NCI-H2196 (cell line): Measurements from ENCODE around the gene DALRD3.

ENCODE experiments used
- DNase-seq: peaks from one replicate; lab custom pipeline; 2025; ENCODE audit not compliant: unreplicated experiment; lab: John Stamatoyannopoulos, UW

DALRD3 gene

GRCh38 chr3:48982686-48983085, 35.7 kb downstream of the DALRD3 start:
- no peak for DNase-seq

DNA sequence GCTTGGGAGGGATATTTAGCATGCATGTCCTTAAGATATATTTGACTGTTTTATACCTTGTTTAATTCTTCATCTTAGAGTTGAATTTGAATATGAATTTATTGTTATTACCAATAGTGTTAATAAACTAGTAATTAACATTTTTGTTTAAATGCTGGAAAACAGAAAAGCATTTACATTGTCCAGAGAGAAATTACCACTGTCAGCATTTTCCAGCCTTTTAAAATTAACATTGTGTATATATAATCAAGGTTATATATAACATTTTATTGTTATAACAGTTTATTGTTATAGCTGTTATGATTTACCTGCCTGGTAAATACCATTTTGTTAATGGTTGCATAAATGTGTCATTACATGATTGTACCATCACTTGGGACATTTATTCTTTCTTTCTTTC, 36.4 kb downstream of the DALRD3 start:
- no peak for DNase-seq

DNA sequence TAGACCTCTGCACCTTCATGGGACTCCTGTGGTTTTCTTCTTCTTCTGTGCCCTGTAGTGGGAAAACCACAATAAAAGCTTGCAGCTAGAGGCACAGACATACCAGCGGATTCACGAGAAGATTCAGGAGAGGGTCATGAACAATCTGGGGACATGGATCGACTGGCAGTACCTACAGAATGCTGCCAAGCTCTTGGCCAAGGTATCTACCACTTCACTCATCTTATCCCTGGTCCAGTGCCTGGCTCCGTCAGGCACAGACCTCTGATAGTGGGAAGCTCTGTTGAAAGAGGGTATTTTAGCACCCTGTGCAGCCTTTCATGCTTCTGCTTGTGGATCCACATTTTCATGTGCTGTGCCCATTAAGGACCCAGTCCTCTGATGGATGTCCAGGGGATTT, 38.1 kb downstream of the DALRD3 start:
- DNase-seq: no peak

- DNase-seq: no peak
Observed at GRCh38 chr3:48979451-48979850, 38.9 kb downstream of the DALRD3 start.

DNA sequence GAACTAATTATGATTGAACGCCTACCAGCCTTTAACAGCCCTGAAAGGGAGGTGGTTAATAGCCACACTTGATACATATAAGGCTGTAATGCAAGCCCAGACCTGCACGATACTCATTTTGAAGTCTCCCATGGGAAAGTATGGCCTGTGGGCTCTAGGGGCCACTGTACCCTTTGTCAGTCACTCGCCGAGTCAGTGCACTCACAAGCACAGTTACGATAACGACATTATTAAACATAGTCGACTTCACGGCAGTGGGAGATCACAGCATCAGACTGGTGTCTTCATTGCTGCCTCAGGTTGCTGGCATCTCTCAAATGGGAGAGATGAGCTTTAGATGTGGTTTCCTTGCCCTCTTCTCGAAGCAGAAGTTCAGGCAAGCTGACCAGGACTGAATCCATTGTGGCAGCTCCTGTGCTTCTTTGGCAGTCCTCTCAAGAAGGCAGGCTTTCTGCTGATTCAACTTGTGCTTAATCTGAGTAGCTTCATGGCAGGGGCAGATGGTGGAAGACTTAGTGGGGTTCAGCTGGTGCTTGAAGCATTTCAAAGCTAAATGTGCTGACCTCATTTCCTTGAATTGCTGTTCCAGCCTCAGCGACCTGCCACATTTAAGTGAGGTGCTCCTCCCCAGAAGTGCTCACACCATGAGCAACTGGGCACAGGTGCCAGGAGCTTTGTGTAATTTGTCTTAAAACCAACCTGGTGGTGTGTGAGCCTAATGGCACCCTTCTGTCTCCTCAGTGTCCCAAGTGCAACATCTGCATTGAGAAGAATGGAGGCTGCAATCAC, 44.1 kb downstream of the DALRD3 start:
- DNase-seq: no peak

GRCh38 chr3:48970586-48970985, 47.8 kb downstream of the DALRD3 start:
- no peak for DNase-seq

GRCh38 chr3:48966876-48967361, 51.5 kb downstream of the DALRD3 start:
- DNase-seq: no peak

- DNase-seq: no peak
Observed at GRCh38 chr3:48966367-48966766, 52.0 kb downstream of the DALRD3 start.
